OCI-LY7 (cell line): Measurements from ENCODE around the gene TCL1A. TPM values are rescaled to one million over a fixed set of nuclear protein-coding genes. Genes with fewer than 3 reads are reported as not detected.

Source experiments
- BruUV-seq: library from RNA; stranded (reverse); fragments of 400-500 nt; replicated peaks from 2 replicates; lab custom pipeline; 2021; lab: Mats Ljungman, UMichigan
- CTCF ChIA-PET: fragments of 300-600 bp; sonication (Branson Sonifier 250); formaldehyde crosslinking; loops from one replicate; lab custom pipeline; 2022; ENCODE audit warnings: antibody characterized with exemption; ENCODE audit not compliant: unreplicated experiment; lab: Charles Lee
- POLR2A ChIA-PET: fragments of 300-600 bp; sonication (Branson Sonifier 250); formaldehyde crosslinking; loops from one replicate; lab custom pipeline; 2022; ENCODE audit warnings: antibody characterized with exemption; lab: Charles Lee
- DNase-seq: peaks from one replicate; pipeline ENCODE4 v3.0.0-alpha.2; 2015; ENCODE audit warnings: low spot score
- H2AFZ ChIP-seq: fragments of 200-600 bp; sonication (generic), shearing (Covaris generic); 2 replicates; pipeline ENCODE4 v1.6.1; 2014; ENCODE audit warnings: mild to moderate bottlenecking, antibody characterized with exemption, low read length, moderate library complexity
- H3K27ac ChIP-seq: fragments of 200-600 bp; sonication (generic); 2 replicates; pipeline ENCODE4 v1.5.1; 2014; ENCODE audit warnings: mixed run types, low read depth, mild to moderate bottlenecking, moderate library complexity, low read length, inconsistent platforms; ENCODE audit not compliant: poor library complexity, severe bottlenecking
- H3K36me3 ChIP-seq: fragments of 200-600 bp; sonication (generic); 2 replicates; pipeline ENCODE4 v1.6.1; 2014; ENCODE audit warnings: mild to moderate bottlenecking, antibody characterized with exemption, low read length, moderate library complexity, mixed read lengths; ENCODE audit not compliant: insufficient read depth
- H3K4me1 ChIP-seq: fragments of 200-600 bp; sonication (generic); 2 replicates; pipeline ENCODE4 v1.5.1; 2014; ENCODE audit warnings: mild to moderate bottlenecking, low read length; ENCODE audit not compliant: insufficient read depth, poor library complexity, severe bottlenecking
- H3K4me2 ChIP-seq: fragments of 200-600 bp; sonication (generic); 2 replicates; pipeline ENCODE4 v1.6.1; 2014; ENCODE audit warnings: mild to moderate bottlenecking, low read length
- H3K4me3 ChIP-seq: fragments of 200-600 bp; sonication (generic); 2 replicates; pipeline ENCODE4 v1.5.1; 2014; ENCODE audit warnings: mild to moderate bottlenecking, low read depth, low read length; ENCODE audit not compliant: poor library complexity, severe bottlenecking
- H3K79me2 ChIP-seq: fragments of 200-600 bp; sonication (generic); 2 replicates; pipeline ENCODE4 v1.6.1; 2016; ENCODE audit warnings: low read depth, mild to moderate bottlenecking, low read length, moderate library complexity, mixed read lengths; ENCODE audit not compliant: insufficient read depth
- H3K9me2 ChIP-seq: fragments of 200-600 bp; sonication (generic); 2 replicates; pipeline ENCODE4 v1.6.1; 2016; ENCODE audit warnings: mild to moderate bottlenecking, low read length, mixed read lengths; ENCODE audit not compliant: insufficient read depth
- H3K9me3 ChIP-seq: fragments of 200-600 bp; sonication (generic); 2 replicates; pipeline ENCODE4 v1.6.1; 2014; ENCODE audit warnings: mild to moderate bottlenecking, mixed run types, low read length, mixed read lengths
- H4K20me1 ChIP-seq: fragments of 200-600 bp; sonication (generic); 2 replicates; pipeline ENCODE4 v1.6.1; 2014; ENCODE audit warnings: mild to moderate bottlenecking, antibody characterized with exemption, low read length, moderate library complexity, mixed read lengths; ENCODE audit not compliant: insufficient read depth
- EZH2phosphoT487 ChIP-seq: fragments of 200-600 bp; sonication (generic); IDR thresholded peaks from 2 replicates; pipeline ENCODE4 v1.6.1; 2018; ENCODE audit warnings: low read depth, borderline replicate concordance, mild to moderate bottlenecking, mixed run types, antibody characterized with exemption, low read length, moderate library complexity, mixed read lengths
- intact Hi-C: fragments of 100-400 bp; cut with micrococcal nuclease; formaldehyde crosslinking; loops from one replicate; pipeline ENCODE4 v1.10.0; 2022; ENCODE audit not compliant: unreplicated experiment
- total RNA-seq, 2 experiments: library from RNA; depleted of rRNA in 1 of 2; stranded (reverse); fragments of >200 nt in 1 of 2; shearing (Covaris generic) in 1 of 2; gene quantifications; 2 replicates each; pipeline ENCODE4 v1.2.3, GENCODE V29; 2014 to 2022
- TF ChIP-seq, protein P1 (sequence below): fragments of 200-600 bp; sonication (generic); conservative IDR thresholded peaks from 2 replicates; pipeline ENCODE4 v1.5.1; 2014; ENCODE audit warnings: mild to moderate bottlenecking, antibody characterized with exemption, low read length, moderate library complexity, mixed read lengths

The TCL1A gene
- total RNA-seq, 2 experiments from 2014 or later = 574 to 1,441 TPM

DNA sequence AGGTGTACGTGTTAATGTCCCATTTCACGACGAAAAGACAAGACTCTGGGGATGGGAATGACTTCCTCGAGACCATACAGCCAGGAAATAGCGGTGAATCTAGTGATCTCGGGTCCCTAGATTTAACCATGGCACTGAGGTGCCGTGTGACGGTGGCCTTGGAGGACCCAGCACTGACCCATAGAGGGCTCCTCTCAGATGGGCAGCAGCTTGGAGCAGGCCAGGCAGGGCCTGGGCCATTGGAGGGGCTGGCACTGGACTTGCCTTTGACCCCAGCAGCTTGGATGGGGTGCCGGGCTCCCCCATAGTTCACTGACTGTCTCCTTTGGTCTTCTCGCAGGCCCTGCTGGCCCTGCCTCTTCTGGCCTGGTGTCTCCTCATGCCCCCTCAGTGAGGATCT is 22.3 kb downstream of the TCL1A start:
- intact Hi-C loops = no loop called here
- H3K4me3 ChIP-seq = no peak overlapping the region
- no TSS peak for BruUV-seq
- no peaks in the 10 kb centered on the region for H3K9me3 ChIP-seq
- DNase-seq = no peak
- no peaks in the 10 kb centered on the region for H3K79me2 ChIP-seq
- no peak for TF ChIP-seq EZH2phosphoT487
- TF ChIP-seq, protein P1, sequence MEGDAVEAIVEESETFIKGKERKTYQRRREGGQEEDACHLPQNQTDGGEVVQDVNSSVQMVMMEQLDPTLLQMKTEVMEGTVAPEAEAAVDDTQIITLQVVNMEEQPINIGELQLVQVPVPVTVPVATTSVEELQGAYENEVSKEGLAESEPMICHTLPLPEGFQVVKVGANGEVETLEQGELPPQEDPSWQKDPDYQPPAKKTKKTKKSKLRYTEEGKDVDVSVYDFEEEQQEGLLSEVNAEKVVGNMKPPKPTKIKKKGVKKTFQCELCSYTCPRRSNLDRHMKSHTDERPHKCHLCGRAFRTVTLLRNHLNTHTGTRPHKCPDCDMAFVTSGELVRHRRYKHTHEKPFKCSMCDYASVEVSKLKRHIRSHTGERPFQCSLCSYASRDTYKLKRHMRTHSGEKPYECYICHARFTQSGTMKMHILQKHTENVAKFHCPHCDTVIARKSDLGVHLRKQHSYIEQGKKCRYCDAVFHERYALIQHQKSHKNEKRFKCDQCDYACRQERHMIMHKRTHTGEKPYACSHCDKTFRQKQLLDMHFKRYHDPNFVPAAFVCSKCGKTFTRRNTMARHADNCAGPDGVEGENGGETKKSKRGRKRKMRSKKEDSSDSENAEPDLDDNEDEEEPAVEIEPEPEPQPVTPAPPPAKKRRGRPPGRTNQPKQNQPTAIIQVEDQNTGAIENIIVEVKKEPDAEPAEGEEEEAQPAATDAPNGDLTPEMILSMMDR = no peak
- ChIA-PET CTCF (no interaction called here), POLR2A (interaction anchor here (12.5 kb wide), 1 partner anchor 27 kb away, joined by 235 read pairs; no protein-coding TSS in a partner anchor)
- H3K27ac ChIP-seq = no peak overlapping the region
- no peak overlapping the region for H3K4me2 ChIP-seq
- no peaks in the 10 kb centered on the region for H4K20me1 ChIP-seq
- H3K9me2 ChIP-seq = no peaks in the 10 kb centered on the region
- peaks cover 8% of the 10 kb centered on the region for H3K36me3 ChIP-seq
- no peak overlapping the region for H2AFZ ChIP-seq
- H3K4me1 ChIP-seq = peaks cover 50% of the 10 kb centered on the region

GRCh38 chr14:95690815-95691214 is 23.1 kb downstream of the TCL1A start:
- POLR2A ChIA-PET = interaction anchor here (12.5 kb wide), 1 partner anchor 26 kb away, joined by 235 read pairs; no protein-coding TSS in a partner anchor
- Histone ChIP-seq H3K4me1 (peaks cover 49% of the 10 kb centered on the region), H3K79me2 (no peaks in the 10 kb centered on the region), H3K4me3 (no peak overlapping the region), H2AFZ (no peak overlapping the region), H3K9me3 (no peaks in the 10 kb centered on the region), H3K4me2 (no peak overlapping the region; the same call in 1 of the 2 replicates), H4K20me1 (no peaks in the 10 kb centered on the region), H3K27ac (no peak overlapping the region), H3K36me3 (peaks cover 8% of the 10 kb centered on the region), H3K9me2 (no peaks in the 10 kb centered on the region)
- intact Hi-C loops = no loop called here
- TF ChIP-seq, protein P1 = no peak
- TF ChIP-seq EZH2phosphoT487 = no peak
- CTCF ChIA-PET = interaction anchor here (1.4 kb wide), 1 partner anchor 25 kb away, joined by 6 read pairs; no protein-coding TSS in a partner anchor
- no TSS peak for BruUV-seq
- no peak for DNase-seq

DNA sequence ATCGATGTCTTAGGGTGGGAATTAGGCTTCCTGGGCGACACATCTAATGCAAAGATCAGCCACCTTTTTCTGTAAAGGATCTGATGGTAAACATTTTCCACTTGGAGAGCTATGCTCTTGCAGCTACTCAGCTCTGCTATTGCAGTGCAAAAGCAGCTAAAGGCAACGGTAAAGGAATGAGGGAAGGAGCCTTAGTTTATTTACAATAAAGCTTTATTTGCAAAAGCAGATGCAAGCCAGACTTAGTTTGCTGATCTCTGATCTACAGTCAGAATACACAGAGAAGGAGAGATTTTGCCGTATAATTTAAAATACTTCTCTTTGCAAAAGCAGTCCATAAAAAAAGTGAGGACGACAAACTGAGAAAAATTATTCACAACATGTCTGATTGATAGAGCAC is 24.5 kb downstream of the TCL1A start:
- TF ChIP-seq, protein P1 = no peak
- no peak for TF ChIP-seq EZH2phosphoT487
- CTCF ChIA-PET = interaction anchor here (1.4 kb wide), 1 partner anchor 24 kb away, joined by 6 read pairs; no protein-coding TSS in a partner anchor
- POLR2A ChIA-PET = interaction anchor here (0.8 to 12.5 kb wide), 6 partner anchors 9 to 77 kb away, joined by 3 to 235 read pairs (median 3); no protein-coding TSS in a partner anchor
- H3K9me3 ChIP-seq = no peaks in the 10 kb centered on the region
- no peak overlapping the region for H2AFZ ChIP-seq
- no TSS peak for BruUV-seq
- intact Hi-C loops = no loop called here
- H3K4me1 ChIP-seq = peaks cover 49% of the 10 kb centered on the region
- peaks cover 5% of the 10 kb centered on the region for H3K36me3 ChIP-seq
- no peaks in the 10 kb centered on the region for H3K9me2 ChIP-seq
- no peaks in the 10 kb centered on the region for H4K20me1 ChIP-seq
- no peaks in the 10 kb centered on the region for H3K79me2 ChIP-seq
- DNase-seq = no peak
- no peak overlapping the region for H3K4me3 ChIP-seq
- H3K4me2 ChIP-seq = peak overlapping the region; percentile 23; the same call in 1 of the 2 replicates
- H3K27ac ChIP-seq = no peak overlapping the region
